DOHH2 (cell line): ENCODE results near the gene GLYATL1.

Source experiments
- CTCF ChIP-seq: fragments of 200-600 bp; sonication (generic); IDR thresholded peaks from one replicate; pipeline ENCODE4 v1.5.1; 2014; ENCODE audit warnings: antibody characterized with exemption, mild to moderate bottlenecking, low read depth, low read length; ENCODE audit not compliant: poor library complexity, severe bottlenecking
- EZH2phosphoT487 ChIP-seq: fragments of 200-600 bp; sonication (generic); IDR thresholded peaks from 2 replicates; pipeline ENCODE4 v1.6.1; 2017; ENCODE audit warnings: borderline replicate concordance, mild to moderate bottlenecking, antibody characterized with exemption, low read length, moderate library complexity, mixed read lengths

DNA sequence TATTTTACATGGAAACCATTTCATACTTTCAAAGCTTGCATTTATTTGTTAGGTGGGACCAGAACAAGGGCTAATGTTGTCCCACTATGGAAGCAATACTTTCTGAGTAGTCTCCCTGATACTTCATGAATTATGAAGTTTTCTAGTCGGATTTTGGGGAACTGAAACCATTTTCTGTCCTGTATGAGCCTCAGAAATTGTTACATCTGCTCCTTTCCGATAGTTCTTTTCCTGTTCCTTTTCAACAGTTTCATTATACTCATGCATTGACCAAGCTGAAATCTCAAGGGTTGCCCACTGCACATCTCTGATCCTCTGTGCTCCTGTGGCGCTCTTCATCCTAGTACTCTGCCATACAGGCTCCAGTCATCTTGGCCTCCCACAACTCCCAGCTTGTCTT, 31.5 kb upstream of the GLYATL1 start:
- TF ChIP-seq CTCF, result no peak
- no peak for TF ChIP-seq EZH2phosphoT487
